Measurements from ENCODE around the gene NFASC. TPM values are rescaled to one million over a fixed set of nuclear protein-coding genes. Genes with fewer than 3 reads are reported as not detected.

The NFASC gene
- total and polyA plus RNA-seq, 7 experiments from 2014 or later, result 0.31 TPM; not detected in 6

DNA sequence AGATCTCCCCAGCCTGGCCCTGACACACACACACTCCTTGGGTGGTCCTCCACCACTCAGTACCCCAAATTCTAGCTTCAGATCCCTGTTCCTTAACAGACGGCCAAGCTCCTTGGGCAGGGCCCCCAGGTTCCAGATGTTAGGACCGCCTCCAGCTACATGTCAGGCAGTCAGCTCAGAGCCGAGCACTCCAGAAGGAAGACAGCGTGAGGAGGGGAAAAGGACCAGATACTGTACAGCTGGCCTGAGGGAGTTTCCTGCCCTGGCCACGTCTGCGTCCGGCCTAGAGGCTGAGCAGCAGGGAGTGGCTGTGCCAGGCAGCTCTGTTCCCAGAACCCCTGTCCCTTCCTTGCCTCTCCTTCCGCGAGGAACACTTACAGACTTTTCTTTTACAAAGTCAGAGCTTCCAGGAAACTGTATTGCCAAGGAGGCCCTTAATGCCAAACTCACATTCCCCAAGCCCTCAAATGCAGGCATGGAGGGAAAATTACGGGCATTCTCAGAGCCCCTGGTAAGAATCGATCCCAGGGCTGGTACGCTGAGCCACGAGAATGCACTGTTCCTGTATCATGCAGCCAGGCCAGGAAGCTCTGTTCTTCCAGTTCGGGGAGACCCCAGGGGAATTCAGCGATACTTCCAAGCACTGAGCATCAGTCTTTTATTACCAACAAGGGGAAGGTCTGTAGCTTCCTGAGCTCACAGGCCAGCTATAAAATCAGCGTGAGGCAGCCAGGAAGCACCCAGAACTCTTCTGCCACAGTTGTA lies 127.1 kb downstream of the NFASC start:
- peaks cover 4 to 12% (median 8%) of the 10 kb centered on the region in 7 donors for H3K4me1 Mint-ChIP-seq
- no peaks in the 10 kb centered on the region for H3K36me3 Mint-ChIP-seq
- peaks cover 0 to 2% (median 0%) of the 10 kb centered on the region in 5 donors for H3K27me3 Mint-ChIP-seq
- H3K4me3 ChIP-seq (ENCODE audit: low read length), result no peak overlapping the region
- no peaks in the 10 kb centered on the region for H3K9me3 ChIP-seq (ENCODE audit: control insufficient read depth in 2 of 3, low read length in 3 of 3)
- no peak for DNase-seq
- no peaks in the 10 kb centered on the region for H3K36me3 ChIP-seq (ENCODE audit: control insufficient read depth in 2 of 3, insufficient read depth in 3 of 3, low read length in 3 of 3)
- ATAC-seq, result no peak
- intact Hi-C loops (cut with micrococcal nuclease), result no loop called here
- no peak overlapping the region for H3K4me3 Mint-ChIP-seq
- no peak overlapping the region for H3K27ac Mint-ChIP-seq
- no peak overlapping the region for H3K27ac ChIP-seq (ENCODE audit: low read depth, low read length)
- ChIA-PET CTCF (no interaction called here), POLR2A (no interaction called here)
- no peaks in the 10 kb centered on the region for H3K9me3 Mint-ChIP-seq
- no peaks in the 10 kb centered on the region for H3K4me1 ChIP-seq (ENCODE audit: control insufficient read depth in 2 of 2, insufficient read depth in 2 of 2, low read length in 2 of 2)
- H3K27me3 ChIP-seq (ENCODE audit: control insufficient read depth in 2 of 2, insufficient read depth in 2 of 2, low read length in 2 of 2), result no peaks in the 10 kb centered on the region

DNA sequence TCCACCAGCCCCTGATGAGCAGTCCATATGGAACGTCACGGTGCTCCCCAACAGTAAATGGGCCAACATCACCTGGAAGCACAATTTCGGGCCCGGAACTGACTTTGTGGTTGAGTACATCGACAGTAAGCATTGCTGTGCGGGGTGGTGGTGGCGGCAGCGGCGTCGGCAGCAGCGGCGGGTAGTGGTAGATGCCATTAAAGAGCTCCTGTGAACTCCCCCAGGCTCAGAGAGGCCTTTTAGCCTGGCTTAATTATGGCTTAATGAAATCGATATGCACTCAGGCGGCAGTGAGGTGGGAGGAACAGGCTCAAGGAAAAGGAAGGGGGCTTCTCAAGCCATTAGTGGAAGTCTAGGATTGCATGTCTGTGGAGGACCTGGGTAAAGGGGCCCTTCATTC lies 130.5 kb downstream of the NFASC start:
- H3K27ac ChIP-seq (ENCODE audit: low read depth, low read length), result no peak overlapping the region
- H3K4me1 Mint-ChIP-seq, result peaks cover 0 to 5% (median 0%) of the 10 kb centered on the region in 7 donors
- peaks cover 0 to 1% (median 0%) of the 10 kb centered on the region in 5 donors for H3K27me3 Mint-ChIP-seq
- ATAC-seq (no peak), DNase-seq (no peak)
- H3K9me3 ChIP-seq (ENCODE audit: control insufficient read depth in 2 of 3, low read length in 3 of 3), result no peaks in the 10 kb centered on the region
- no peaks in the 10 kb centered on the region for H3K9me3 Mint-ChIP-seq
- ChIA-PET CTCF (no interaction called here), POLR2A (no interaction called here)
- H3K4me1 ChIP-seq (ENCODE audit: control insufficient read depth in 2 of 2, insufficient read depth in 2 of 2, low read length in 2 of 2), result no peaks in the 10 kb centered on the region
- H3K27ac Mint-ChIP-seq, result no peak overlapping the region
- H3K4me3 Mint-ChIP-seq, result no peak overlapping the region
- no peak overlapping the region for H3K4me3 ChIP-seq (ENCODE audit: low read length)
- no peaks in the 10 kb centered on the region for H3K27me3 ChIP-seq (ENCODE audit: control insufficient read depth in 2 of 2, insufficient read depth in 2 of 2, low read length in 2 of 2)
- no peaks in the 10 kb centered on the region for H3K36me3 ChIP-seq (ENCODE audit: control insufficient read depth in 2 of 3, insufficient read depth in 3 of 3, low read length in 3 of 3)
- no peaks in the 10 kb centered on the region for H3K36me3 Mint-ChIP-seq
- intact Hi-C loops (cut with micrococcal nuclease), result no loop called here

DNA sequence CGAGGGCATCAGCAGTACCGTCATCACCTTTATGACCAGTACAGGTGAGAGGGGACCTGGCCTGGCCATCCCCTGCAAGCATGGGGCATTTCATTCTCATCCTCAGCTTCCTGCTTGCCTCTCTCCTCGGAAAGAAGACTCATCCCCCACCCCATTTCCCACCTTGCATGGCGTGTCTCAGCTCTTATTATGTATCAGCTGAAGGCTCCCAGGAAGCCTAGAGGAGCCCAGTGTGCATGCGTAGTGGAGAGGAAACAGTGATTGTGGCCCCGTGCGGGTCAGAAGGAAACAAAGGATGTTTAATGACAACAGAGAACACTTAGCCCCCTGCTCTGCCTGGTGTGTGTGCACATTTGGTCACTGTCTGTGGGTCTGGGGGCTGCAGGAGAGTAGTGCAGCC lies 132.0 kb downstream of the NFASC start:
- CTCF ChIA-PET, result no interaction called here
- Mint-ChIP-seq H3K9me3 (no peaks in the 10 kb centered on the region), H3K27ac (no peak overlapping the region), H3K36me3 (no peaks in the 10 kb centered on the region), H3K4me3 (no peak overlapping the region), H3K4me1 (peaks cover 0 to 3% (median 0%) of the 10 kb centered on the region in 7 donors), H3K27me3 (peaks cover 0 to 9% (median 0%) of the 10 kb centered on the region in 5 donors)
- POLR2A ChIA-PET, result interaction anchor here (0.6 kb wide), 1 partner anchor 10 kb away, joined by 3 read pairs; no protein-coding TSS in a partner anchor
- intact Hi-C loops (cut with micrococcal nuclease), result no loop called here
- no peak for DNase-seq
- no peaks in the 10 kb centered on the region for H3K36me3 ChIP-seq (ENCODE audit: control insufficient read depth in 2 of 3, insufficient read depth in 3 of 3, low read length in 3 of 3)
- no peaks in the 10 kb centered on the region for H3K4me1 ChIP-seq (ENCODE audit: control insufficient read depth in 2 of 2, insufficient read depth in 2 of 2, low read length in 2 of 2)
- no peak for ATAC-seq
- no peak overlapping the region for H3K27ac ChIP-seq (ENCODE audit: low read depth, low read length)
- no peaks in the 10 kb centered on the region for H3K9me3 ChIP-seq (ENCODE audit: control insufficient read depth in 2 of 3, low read length in 3 of 3)
- no peak overlapping the region for H3K4me3 ChIP-seq (ENCODE audit: low read length)
- H3K27me3 ChIP-seq (ENCODE audit: control insufficient read depth in 2 of 2, insufficient read depth in 2 of 2, low read length in 2 of 2), result no peaks in the 10 kb centered on the region

DNA sequence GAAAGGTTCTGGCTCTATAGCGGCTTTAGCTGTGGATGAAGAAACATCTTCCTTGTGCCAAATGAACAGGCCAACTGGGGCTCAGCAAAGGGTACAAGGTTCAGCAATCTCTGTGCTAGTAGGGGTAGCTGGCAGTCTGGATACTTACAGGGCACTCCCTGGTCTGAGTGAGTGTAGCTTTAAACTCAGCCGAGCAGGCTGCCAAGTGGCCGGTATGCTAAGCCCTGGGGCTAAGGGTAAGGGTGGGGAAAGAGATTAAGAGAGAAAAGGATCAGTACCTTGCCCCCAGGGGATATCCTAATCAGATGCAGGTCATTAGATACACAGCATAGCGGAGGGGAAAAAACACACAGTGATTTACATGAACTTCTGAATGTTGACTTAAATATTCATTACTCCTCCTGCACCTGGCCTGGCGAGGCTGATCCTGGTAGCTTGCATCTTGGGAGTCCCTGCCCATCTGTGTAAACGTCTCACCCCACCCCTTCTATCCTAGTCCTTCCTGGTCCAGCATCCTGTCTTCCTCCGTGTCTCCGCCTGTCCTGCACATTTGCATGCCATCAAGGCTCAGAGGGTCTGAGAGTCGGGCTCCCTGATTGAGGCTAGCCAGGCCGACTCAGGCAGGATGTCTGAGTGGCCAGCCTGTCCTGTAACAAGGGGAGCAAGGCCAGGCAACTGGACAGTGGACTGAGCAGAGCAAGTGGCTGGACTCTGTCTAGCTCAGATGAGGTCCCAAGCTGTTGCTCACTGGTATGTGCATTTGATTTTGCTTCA lies 132.9 kb downstream of the NFASC start:
- Histone ChIP-seq H3K9me3 (ENCODE audit: control insufficient read depth in 2 of 3, low read length in 3 of 3) (no peaks in the 10 kb centered on the region), H3K27me3 (ENCODE audit: control insufficient read depth in 2 of 2, insufficient read depth in 2 of 2, low read length in 2 of 2) (no peaks in the 10 kb centered on the region), H3K36me3 (ENCODE audit: control insufficient read depth in 2 of 3, insufficient read depth in 3 of 3, low read length in 3 of 3) (no peaks in the 10 kb centered on the region), H3K4me1 (ENCODE audit: control insufficient read depth in 2 of 2, insufficient read depth in 2 of 2, low read length in 2 of 2) (no peaks in the 10 kb centered on the region), H3K27ac (ENCODE audit: low read depth, low read length) (no peak overlapping the region), H3K4me3 (ENCODE audit: low read length) (no peak overlapping the region)
- ATAC-seq, result no peak
- no peak for DNase-seq
- ChIA-PET POLR2A (no interaction called here), CTCF (no interaction called here)
- intact Hi-C loops (cut with micrococcal nuclease), result no loop called here
- Mint-ChIP-seq H3K9me3 (no peaks in the 10 kb centered on the region), H3K4me3 (no peak overlapping the region), H3K4me1 (peaks cover 0 to 3% (median 0%) of the 10 kb centered on the region in 7 donors), H3K36me3 (no peaks in the 10 kb centered on the region), H3K27me3 (peaks cover 0 to 9% (median 0%) of the 10 kb centered on the region in 5 donors), H3K27ac (no peak overlapping the region)

DNA sequence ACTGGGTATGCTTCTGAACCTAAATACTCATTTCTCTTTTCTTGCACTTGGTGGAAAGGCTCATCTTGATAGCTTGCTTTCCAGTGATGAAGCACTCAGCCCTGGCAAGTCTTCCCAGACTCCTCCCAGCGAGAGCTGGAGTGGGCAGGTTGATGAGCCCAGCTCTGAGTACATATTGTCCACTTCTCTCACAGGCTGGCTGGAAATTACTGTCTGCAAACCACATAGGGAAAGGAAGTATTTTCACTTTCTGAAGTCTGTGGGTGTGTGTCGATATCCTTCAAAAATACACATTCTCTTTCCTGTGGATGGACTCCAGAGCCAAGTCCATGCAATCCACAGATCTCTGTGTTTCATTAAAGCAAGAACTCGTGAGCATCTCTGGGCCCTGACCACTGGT lies 133.7 kb downstream of the NFASC start:
- intact Hi-C loops (cut with micrococcal nuclease), result no loop called here
- H3K36me3 Mint-ChIP-seq, result no peaks in the 10 kb centered on the region
- H3K4me1 Mint-ChIP-seq, result peaks cover 0 to 3% (median 0%) of the 10 kb centered on the region in 7 donors
- DNase-seq, result no peak
- no peak for ATAC-seq
- H3K27me3 Mint-ChIP-seq, result peaks cover 0 to 9% (median 0%) of the 10 kb centered on the region in 5 donors
- CTCF ChIA-PET, result no interaction called here
- Histone ChIP-seq H3K27ac (ENCODE audit: low read depth, low read length) (no peak overlapping the region), H3K9me3 (ENCODE audit: control insufficient read depth in 2 of 3, low read length in 3 of 3) (no peaks in the 10 kb centered on the region), H3K36me3 (ENCODE audit: control insufficient read depth in 2 of 3, insufficient read depth in 3 of 3, low read length in 3 of 3) (no peaks in the 10 kb centered on the region), H3K4me3 (ENCODE audit: low read length) (no peak overlapping the region), H3K27me3 (ENCODE audit: control insufficient read depth in 2 of 2, insufficient read depth in 2 of 2, low read length in 2 of 2) (no peaks in the 10 kb centered on the region), H3K4me1 (ENCODE audit: control insufficient read depth in 2 of 2, insufficient read depth in 2 of 2, low read length in 2 of 2) (no peaks in the 10 kb centered on the region)
- no peak overlapping the region for H3K4me3 Mint-ChIP-seq
- POLR2A ChIA-PET, result no interaction called here
- H3K9me3 Mint-ChIP-seq, result no peaks in the 10 kb centered on the region
- no peak overlapping the region for H3K27ac Mint-ChIP-seq

DNA sequence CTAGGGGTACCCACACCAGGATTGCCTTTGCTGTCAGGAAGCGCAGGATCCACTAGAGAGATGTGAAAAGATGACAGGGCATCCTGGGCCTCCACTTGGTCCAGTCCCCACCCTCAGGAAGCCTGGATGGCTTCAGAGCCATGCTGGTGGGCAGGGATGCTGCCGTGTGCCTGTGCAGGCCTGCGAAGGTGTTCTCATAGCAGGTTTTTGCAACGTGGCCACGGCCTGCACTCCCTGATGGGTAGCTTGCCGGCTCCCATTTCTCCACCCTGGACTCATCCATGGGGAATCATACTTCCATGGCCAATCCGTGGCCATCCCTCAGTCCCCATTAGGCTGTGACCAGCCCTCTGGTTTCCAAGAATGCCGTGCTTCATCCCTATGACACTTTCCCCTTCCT lies 138.2 kb downstream of the NFASC start:
- Histone ChIP-seq H3K27me3 (ENCODE audit: control insufficient read depth in 2 of 2, insufficient read depth in 2 of 2, low read length in 2 of 2) (no peaks in the 10 kb centered on the region), H3K9me3 (ENCODE audit: control insufficient read depth in 2 of 3, low read length in 3 of 3) (no peaks in the 10 kb centered on the region), H3K4me1 (ENCODE audit: control insufficient read depth in 2 of 2, insufficient read depth in 2 of 2, low read length in 2 of 2) (no peaks in the 10 kb centered on the region), H3K4me3 (ENCODE audit: low read length) (no peak overlapping the region), H3K36me3 (ENCODE audit: control insufficient read depth in 2 of 3, insufficient read depth in 3 of 3, low read length in 3 of 3) (no peaks in the 10 kb centered on the region), H3K27ac (ENCODE audit: low read depth, low read length) (no peak overlapping the region)
- Mint-ChIP-seq H3K36me3 (no peaks in the 10 kb centered on the region), H3K27me3 (peaks cover 0 to 9% (median 0%) of the 10 kb centered on the region in 5 donors), H3K9me3 (no peaks in the 10 kb centered on the region), H3K27ac (no peak overlapping the region), H3K4me1 (peaks cover 0 to 3% (median 0%) of the 10 kb centered on the region in 7 donors), H3K4me3 (no peak overlapping the region)
- CTCF ChIA-PET, result no interaction called here
- POLR2A ChIA-PET, result no interaction called here
- intact Hi-C loops (cut with micrococcal nuclease), result no loop called here
- ATAC-seq (no peak), DNase-seq (no peak)
